Stimulated activated CD8-positive, alpha-beta memory T cell treated with anti-CD3 and anti-CD28 coated beads, Interleukin-7, amount 100 ng/mL, for 48 hours (primary cell): ENCODE results near the gene ZNF727.
"Not testable (repeated sequence)": the region's sequence is repeated elsewhere in the genome, so short reads cannot be mapped to it uniquely, and the experiment has no call there.

Source experiments
- DNase-seq, 2 donors: peaks; one replicate each; pipeline ENCODE4 v3.0.0-alpha.2; 2020; ENCODE audit warnings: low read depth in 1 of 2; ENCODE audit errors: extremely low read depth in 1 of 2

Gene ZNF727

DNA sequence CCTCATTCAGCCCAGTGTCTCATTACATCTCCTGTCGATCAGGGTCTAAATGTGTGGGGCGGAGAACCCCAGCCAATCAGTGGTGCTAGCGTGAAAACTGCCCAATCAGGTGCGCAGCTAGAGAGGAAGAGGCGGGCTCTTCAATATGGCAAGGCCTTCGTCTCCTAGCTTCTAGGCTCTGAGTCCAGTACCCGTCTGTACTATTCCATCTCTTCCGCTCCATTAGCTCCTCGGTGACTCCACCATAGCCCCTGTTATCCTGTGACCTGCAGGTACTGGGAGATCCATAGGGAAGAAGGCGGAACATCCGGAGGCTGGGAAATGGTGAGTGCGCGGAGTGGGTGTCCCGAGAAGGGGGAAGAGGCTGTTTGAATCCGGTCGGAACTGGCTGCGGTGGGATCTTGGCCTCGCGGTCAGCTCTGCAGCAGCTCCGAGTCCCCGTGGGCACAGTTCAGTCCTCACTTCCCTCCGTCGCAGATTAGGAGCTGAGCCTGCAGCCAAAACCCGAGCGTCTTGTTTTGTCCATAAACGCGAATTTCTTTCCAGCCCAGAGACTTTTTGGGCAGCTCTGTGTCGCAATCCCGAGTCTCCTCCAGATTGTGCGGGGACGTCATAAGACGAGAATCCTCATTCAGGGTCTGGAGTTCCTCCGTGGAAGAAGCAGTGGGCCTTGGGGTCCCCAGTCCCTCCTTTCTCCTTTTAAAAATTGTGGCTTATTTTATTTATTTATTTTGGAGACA lies at the start of gene ZNF727:
TSS of gene ZNF727 (plus strand) at position 134 of the 740 bp plus-strand sequence. CDS start at position 322, 188 bp downstream.
- peak in 1 of 2 donors; percentile 11 for DNase-seq

- no peak for DNase-seq
Observed at GRCh38 chr7:63998549-63998948, 46.7 kb upstream of the ZNF727 start, which contains the start of gene ZNF722. ZNF722 (plus strand) TSS chr7:63998849; CDS start chr7:63998962, 113 bp downstream.

- DNase-seq = not testable (repeated sequence)
Observed at GRCh38 chr7:64015496-64015895, 29.7 kb upstream of the ZNF727 start.

DNA sequence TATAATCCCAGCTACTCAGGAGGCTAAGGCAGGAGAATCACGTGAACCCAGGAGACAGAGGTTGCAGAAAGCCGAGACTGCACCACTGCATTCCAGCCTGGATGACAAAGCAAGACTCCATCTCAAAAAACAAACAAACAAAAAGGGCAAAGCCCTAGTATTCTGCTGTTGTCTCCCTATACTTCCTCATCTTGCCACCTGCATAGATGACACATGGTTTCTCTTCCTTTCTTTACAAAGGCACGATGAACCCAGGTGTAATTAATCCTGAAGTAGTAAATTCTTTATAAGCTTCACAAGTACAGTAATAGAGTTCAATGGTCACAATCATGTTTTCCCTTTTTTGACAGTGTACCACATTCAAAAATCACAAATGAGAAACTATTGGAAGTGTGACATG lies 9.8 kb upstream of the ZNF727 start:
- no peak for DNase-seq

GRCh38 chr7:64037095-64037494 lies 8.1 kb upstream of the ZNF727 start:
- no peak for DNase-seq

GRCh38 chr7:64046041-64046389 lies 781 bp downstream of the ZNF727 start:
- no peak for DNase-seq

GRCh38 chr7:64077837-64078698 lies 32.8 kb downstream of the ZNF727 start:
- not testable (repeated sequence) for DNase-seq

- no peak for DNase-seq
Observed at GRCh38 chr7:64078699-64078994, 33.4 kb downstream of the ZNF727 start.

- no peak for DNase-seq
Observed at GRCh38 chr7:64087501-64087900, 42.3 kb downstream of the ZNF727 start.

DNA sequence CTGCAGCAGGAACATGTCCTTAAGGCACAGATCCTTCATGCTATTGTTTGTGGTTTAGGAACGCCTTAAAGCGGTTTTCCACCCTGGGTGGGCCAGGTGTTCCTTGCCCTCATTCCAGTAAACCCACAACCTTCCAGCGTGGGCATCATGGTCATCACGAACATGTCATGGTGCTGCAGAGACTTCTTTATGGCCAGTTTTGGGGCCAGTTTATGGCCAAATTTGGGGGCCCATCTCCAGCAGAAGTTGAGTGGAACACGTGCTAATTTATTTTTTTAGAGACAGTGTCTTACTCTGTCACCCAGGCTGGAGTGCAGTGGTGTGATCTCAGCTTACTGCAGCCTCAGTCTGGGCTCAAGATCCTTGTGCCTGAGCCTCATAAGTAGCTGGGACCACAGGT lies 43.6 kb downstream of the ZNF727 start:
- DNase-seq = not testable (repeated sequence)
